ENCODE measurements around the gene AGO1.

Gene AGO1

DNA sequence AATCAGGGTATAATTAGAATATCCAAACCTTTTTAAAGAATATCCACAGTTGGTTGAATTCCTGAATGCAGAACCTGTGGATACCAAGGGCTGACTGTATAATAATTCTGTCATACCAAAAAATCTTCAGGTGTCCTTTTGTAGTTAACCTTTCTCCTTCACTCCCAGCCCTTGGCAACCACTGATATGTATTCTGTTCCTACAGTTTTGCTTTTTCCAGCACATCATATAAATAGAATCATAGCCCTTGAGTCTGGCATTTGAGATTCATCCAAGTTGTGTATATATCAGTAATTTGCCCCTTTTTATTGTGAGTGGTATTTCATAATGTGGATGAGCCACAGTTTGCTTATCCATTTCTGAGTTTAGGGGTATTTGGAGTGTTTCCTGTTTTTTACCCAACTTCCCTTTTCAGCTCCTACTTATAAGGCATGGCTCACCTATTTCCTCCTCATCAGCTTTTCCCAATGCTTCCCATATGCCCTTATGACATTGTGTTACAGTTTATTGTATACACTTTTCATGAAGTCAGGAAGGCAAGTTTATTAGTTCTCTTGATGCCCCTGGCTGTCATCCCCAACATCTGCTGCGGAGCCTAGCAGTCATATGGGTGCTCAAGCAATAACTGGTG, 35.0 kb upstream of the AGO1 start:
- no peaks in the 10 kb centered on the region for H3K36me3 ChIP-seq (replicated peaks; ENCODE audit: low read depth, low read length)
- TF ChIP-seq, protein P1, sequence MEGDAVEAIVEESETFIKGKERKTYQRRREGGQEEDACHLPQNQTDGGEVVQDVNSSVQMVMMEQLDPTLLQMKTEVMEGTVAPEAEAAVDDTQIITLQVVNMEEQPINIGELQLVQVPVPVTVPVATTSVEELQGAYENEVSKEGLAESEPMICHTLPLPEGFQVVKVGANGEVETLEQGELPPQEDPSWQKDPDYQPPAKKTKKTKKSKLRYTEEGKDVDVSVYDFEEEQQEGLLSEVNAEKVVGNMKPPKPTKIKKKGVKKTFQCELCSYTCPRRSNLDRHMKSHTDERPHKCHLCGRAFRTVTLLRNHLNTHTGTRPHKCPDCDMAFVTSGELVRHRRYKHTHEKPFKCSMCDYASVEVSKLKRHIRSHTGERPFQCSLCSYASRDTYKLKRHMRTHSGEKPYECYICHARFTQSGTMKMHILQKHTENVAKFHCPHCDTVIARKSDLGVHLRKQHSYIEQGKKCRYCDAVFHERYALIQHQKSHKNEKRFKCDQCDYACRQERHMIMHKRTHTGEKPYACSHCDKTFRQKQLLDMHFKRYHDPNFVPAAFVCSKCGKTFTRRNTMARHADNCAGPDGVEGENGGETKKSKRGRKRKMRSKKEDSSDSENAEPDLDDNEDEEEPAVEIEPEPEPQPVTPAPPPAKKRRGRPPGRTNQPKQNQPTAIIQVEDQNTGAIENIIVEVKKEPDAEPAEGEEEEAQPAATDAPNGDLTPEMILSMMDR (IDR thresholded peaks at IDR 0.05; ENCODE audit: low read depth, low read length): no peak
- no peak for TF ChIP-seq EZH2phosphoT487 (IDR thresholded peaks at IDR 0.05; ENCODE audit: low read depth)

DNA sequence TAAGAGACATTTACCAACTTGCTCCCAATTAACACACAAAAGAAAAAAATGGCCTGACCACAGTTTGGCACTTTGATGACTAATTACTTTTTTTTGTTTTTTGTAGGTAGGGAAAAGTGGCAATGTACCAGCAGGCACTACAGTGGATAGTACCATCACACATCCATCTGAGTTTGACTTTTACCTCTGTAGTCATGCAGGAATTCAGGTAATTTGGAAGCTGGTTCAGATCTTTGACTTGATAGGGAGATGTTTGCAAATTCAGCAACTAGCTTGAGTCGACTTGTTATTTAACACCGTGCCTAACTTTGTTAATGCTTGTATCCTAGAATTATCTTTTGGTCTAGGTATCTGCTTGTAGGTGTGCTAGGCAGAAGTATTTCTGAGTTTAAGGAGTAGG, 33.0 kb upstream of the AGO1 start:
- Histone ChIP-seq H4K20me1 (ENCODE audit: insufficient read depth, low read length) (no peaks in the 10 kb centered on the region), H3K9ac (ENCODE audit: low read length) (no peak overlapping the region), H3K36me3 (replicated peaks; ENCODE audit: low read depth, low read length) (no peaks in the 10 kb centered on the region), H3K9me3 (ENCODE audit: insufficient read depth, low read length) (no peaks in the 10 kb centered on the region), H3K27me3 (ENCODE audit: low read depth, low read length) (no peaks in the 10 kb centered on the region), H2AFZ (ENCODE audit: low read depth, low read length) (no peak overlapping the region), H3K79me2 (ENCODE audit: low read length) (no peaks in the 10 kb centered on the region), H3K4me2 (ENCODE audit: low read length) (no peak overlapping the region), H3K4me1 (ENCODE audit: low read length) (peaks cover 4% of the 10 kb centered on the region), H3K27ac (ENCODE audit: low read length) (no peak overlapping the region), H3K4me3 (ENCODE audit: low read length) (no peak overlapping the region)
- no peak for TF ChIP-seq EZH2phosphoT487 (IDR thresholded peaks at IDR 0.05; ENCODE audit: low read depth)

More for the DNA sequence above, 35.0 kb upstream of the AGO1 start:
- peaks cover 4% of the 10 kb centered on the region for H3K4me1 ChIP-seq (ENCODE audit: low read length)
- no peaks in the 10 kb centered on the region for H3K9me3 ChIP-seq (ENCODE audit: insufficient read depth, low read length)
- H3K4me2 ChIP-seq (ENCODE audit: low read length): no peak overlapping the region
- no peak overlapping the region for H3K4me3 ChIP-seq (ENCODE audit: low read length)
- no peaks in the 10 kb centered on the region for H3K27me3 ChIP-seq (ENCODE audit: low read depth, low read length)
- H3K9ac ChIP-seq (ENCODE audit: low read length): no peak overlapping the region
- no peaks in the 10 kb centered on the region for H4K20me1 ChIP-seq (ENCODE audit: insufficient read depth, low read length)
- H2AFZ ChIP-seq (ENCODE audit: low read depth, low read length): no peak overlapping the region
- H3K27ac ChIP-seq (ENCODE audit: low read length): no peak overlapping the region
- H3K79me2 ChIP-seq (ENCODE audit: low read length): no peaks in the 10 kb centered on the region

DNA sequence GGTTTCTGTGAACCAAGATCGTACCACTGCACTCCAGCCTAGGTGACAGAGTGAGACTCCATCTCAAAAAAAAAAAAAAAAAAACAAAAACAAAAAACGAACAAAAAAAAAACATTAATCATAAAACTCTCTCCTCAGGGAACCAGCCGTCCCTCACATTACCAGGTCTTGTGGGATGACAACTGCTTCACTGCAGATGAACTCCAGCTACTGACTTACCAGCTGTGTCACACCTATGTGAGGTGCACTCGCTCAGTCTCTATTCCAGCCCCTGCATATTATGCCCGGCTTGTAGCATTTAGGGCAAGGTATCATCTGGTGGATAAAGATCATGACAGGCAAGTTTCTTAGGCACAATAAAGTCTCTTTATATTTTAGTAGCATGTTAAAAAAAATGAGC, 32.3 kb upstream of the AGO1 start:
- Histone ChIP-seq H3K27me3 (ENCODE audit: low read depth, low read length) (no peaks in the 10 kb centered on the region), H3K27ac (ENCODE audit: low read length) (no peak overlapping the region), H3K9me3 (ENCODE audit: insufficient read depth, low read length) (no peaks in the 10 kb centered on the region), H2AFZ (ENCODE audit: low read depth, low read length) (no peak overlapping the region), H3K4me3 (ENCODE audit: low read length) (no peak overlapping the region), H3K79me2 (ENCODE audit: low read length) (no peaks in the 10 kb centered on the region), H3K4me2 (ENCODE audit: low read length) (no peak overlapping the region), H3K9ac (ENCODE audit: low read length) (no peak overlapping the region), H4K20me1 (ENCODE audit: insufficient read depth, low read length) (no peaks in the 10 kb centered on the region), H3K4me1 (ENCODE audit: low read length) (peaks cover 4% of the 10 kb centered on the region), H3K36me3 (replicated peaks; ENCODE audit: low read depth, low read length) (no peaks in the 10 kb centered on the region)
- TF ChIP-seq, protein P1 (IDR thresholded peaks at IDR 0.05; ENCODE audit: low read depth, low read length): no peak
- no peak for TF ChIP-seq EZH2phosphoT487 (IDR thresholded peaks at IDR 0.05; ENCODE audit: low read depth)

DNA sequence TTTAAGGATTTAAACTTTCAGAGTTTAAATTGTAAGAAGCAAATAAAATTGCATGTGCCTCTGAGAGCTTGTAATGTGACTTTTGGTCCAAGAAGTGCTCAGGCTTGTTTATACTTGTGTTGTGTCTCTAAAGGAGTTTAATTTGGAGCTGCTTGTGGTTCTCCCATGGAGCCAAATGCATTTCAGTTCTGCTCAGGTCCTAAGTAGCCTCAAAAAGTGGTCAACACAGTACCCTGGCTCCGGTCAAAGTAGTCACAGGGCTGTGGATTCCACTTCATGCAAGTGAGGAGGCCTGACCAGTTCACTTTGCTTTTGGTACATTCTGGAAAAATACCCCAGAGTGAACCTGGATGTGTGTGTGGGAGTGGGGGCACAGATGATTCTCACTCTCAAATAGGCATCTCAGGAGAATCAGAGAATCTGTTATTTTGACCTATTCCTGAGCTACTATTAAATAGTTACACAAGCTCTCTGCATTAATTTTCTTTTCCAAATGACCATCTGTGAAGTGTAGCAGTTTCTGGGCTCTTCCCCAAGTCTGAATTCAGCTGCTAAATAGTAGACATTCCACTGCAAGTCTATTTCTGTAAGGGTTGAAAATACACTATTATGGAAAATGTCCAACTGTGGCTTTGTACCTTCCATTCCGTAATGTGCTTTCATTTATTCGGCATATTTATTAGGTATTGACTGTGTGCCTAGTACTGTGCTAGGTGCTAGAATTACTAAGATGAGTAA, 31.7 kb upstream of the AGO1 start:
- Histone ChIP-seq H3K36me3 (replicated peaks; ENCODE audit: low read depth, low read length) (no peaks in the 10 kb centered on the region), H3K9ac (ENCODE audit: low read length) (no peak overlapping the region), H3K4me3 (ENCODE audit: low read length) (no peak overlapping the region), H2AFZ (ENCODE audit: low read depth, low read length) (no peak overlapping the region), H3K4me2 (ENCODE audit: low read length) (no peak overlapping the region), H3K4me1 (ENCODE audit: low read length) (peaks cover 4% of the 10 kb centered on the region), H3K27me3 (ENCODE audit: low read depth, low read length) (no peaks in the 10 kb centered on the region), H3K27ac (ENCODE audit: low read length) (no peak overlapping the region), H4K20me1 (ENCODE audit: insufficient read depth, low read length) (no peaks in the 10 kb centered on the region), H3K9me3 (ENCODE audit: insufficient read depth, low read length) (no peaks in the 10 kb centered on the region), H3K79me2 (ENCODE audit: low read length) (no peaks in the 10 kb centered on the region)
- TF ChIP-seq, protein P1 (IDR thresholded peaks at IDR 0.05; ENCODE audit: low read depth, low read length): no peak
- no peak for TF ChIP-seq EZH2phosphoT487 (IDR thresholded peaks at IDR 0.05; ENCODE audit: low read depth)

All from OCI-LY3 (cell line).